Pancreas (tissue), 8 donors: Measurements from ENCODE around the gene NDUFS6. TPM values are rescaled to one million over a fixed set of nuclear protein-coding genes. Genes with fewer than 3 reads are reported as not detected.

Experiments
- polyA plus RNA-seq, 2 donors: library from polyadenylated mRNA; stranded (reverse); fragments of 200-250 nt; gene quantifications; one replicate each; pipeline ENCODE4 v1.2.3, GENCODE V29; 2013
- total RNA-seq, 6 donors: library from RNA; stranded (reverse); fragmentation: NEBNext Ultra II Directional in 4 of 6; extraction: Animal tissue kit (Norgen Biotek cat#: 25700) in 4 of 6; gene quantifications; one replicate each; pipeline versions ENCODE4 v1.2.1 to v1.2.4, GENCODE V29; 2021 to 2023
- donor health status: healthy with polysubstance abuse.
- donor health status: DM: no; HTN: no; CAD: no; lungs with moderate emphysema.
- donor health status: DM: no; HTN: no; CAD: no.
- donor health status: Bipolar disorder and iron deficiency.
- donor health status: DM: yes; HTN: yes; CAD: no.
- donor health status: DM: no; HTN: no; CAD: no.
- donor health status: DM: no; HTN: no; CAD: no.
- donor health status: DM: yes; HTN: yes; CAD: no.

Gene NDUFS6
- total and polyA plus RNA-seq, 8 donors: 8.2 to 41.9 (median 14.2) TPM

Other genes with a start within 250 kb of the NDUFS6 start
- 10 to 100 TPM; 13.1 to 19.5 (median 15.3) TPM for gene MRPL36, start 1.6 kb upstream of the NDUFS6 start, total RNA-seq
- gene MRPL36, start 1.6 kb upstream of the NDUFS6 start, polyA plus RNA-seq: 10 to 100 TPM; 21.9 to 48.0 TPM
- not detected for gene IRX4, start 81.5 kb downstream of the NDUFS6 start, total RNA-seq
- under 1 TPM in 1 of 2 donors, not detected in 1; 0.31 TPM for gene IRX4, start 81.5 kb downstream of the NDUFS6 start, polyA plus RNA-seq